Panc1 (cell line): ENCODE measurements around the gene OOSP4A. TPM values are rescaled to one million over a fixed set of nuclear protein-coding genes. Genes with fewer than 3 reads are reported as not detected.

Source experiments
- ATAC-seq: fragments of 200-7000 bp; cut with Tn5 transposase; 2 replicates; pipeline ENCODE4 v1.9.1; 2020; ENCODE audit warnings: mild to moderate bottlenecking, moderate library complexity
- BruUV-seq: library from RNA; stranded (reverse); fragments of 400-500 nt; replicated peaks from 2 replicates; lab custom pipeline; 2021; lab: Mats Ljungman, UMichigan
- CTCF ChIA-PET: fragments of 300-600 bp; sonication (Branson Sonifier 250); formaldehyde crosslinking; loops from one replicate; lab custom pipeline; 2022; ENCODE audit warnings: antibody characterized with exemption; lab: Charles Lee
- POLR2A ChIA-PET: fragments of 300-600 bp; sonication (Branson Sonifier 250); formaldehyde crosslinking; loops from one replicate; lab custom pipeline; 2022; ENCODE audit warnings: antibody characterized with exemption; lab: Charles Lee
- DNase-seq: peaks from one replicate; pipeline ENCODE4 v3.0.0-alpha.2; 2010; ENCODE audit warnings: low read depth, low spot score
- H3K27ac ChIP-seq: 2 replicates; pipeline ENCODE4 v1.5.1; 2011; ENCODE audit warnings: mild to moderate bottlenecking, low read length, inconsistent platforms
- H3K27me3 ChIP-seq: fragments of 200-500 bp; sonication (Bioruptor generic); 2 replicates; pipeline ENCODE4 v1.6.0; 2014; ENCODE audit warnings: low read length, inconsistent platforms; ENCODE audit not compliant: control insufficient read depth, insufficient read depth
- H3K36me3 ChIP-seq: fragments of 200-500 bp; sonication (Bioruptor generic); 2 replicates; pipeline ENCODE4 v1.5.1; 2014; ENCODE audit warnings: inconsistent platforms, mild to moderate bottlenecking, low read length, moderate library complexity; ENCODE audit not compliant: control insufficient read depth, insufficient read depth
- H3K4me1 ChIP-seq: 2 replicates; pipeline ENCODE4 v1.5.1; 2011; ENCODE audit warnings: inconsistent platforms, mild to moderate bottlenecking, low read length, moderate library complexity; ENCODE audit not compliant: control insufficient read depth, insufficient read depth
- H3K4me3 ChIP-seq, 2 experiments: 2 replicates each; pipeline ENCODE4 v1.5.1; 2011 to 2012; ENCODE audit warnings: low read depth in 2 of 2, low read length in 2 of 2, mild to moderate bottlenecking in 2 of 2, inconsistent platforms in 1 of 2, moderate library complexity in 1 of 2
- H3K9me3 ChIP-seq: fragments of 200-500 bp; sonication (Bioruptor generic); 2 replicates; pipeline ENCODE4 v1.5.1; 2014; ENCODE audit warnings: low read depth, mild to moderate bottlenecking, inconsistent platforms, low read length, moderate library complexity; ENCODE audit not compliant: control insufficient read depth, insufficient read depth
- CTCF ChIP-seq: fragments of 450-650 bp; IDR thresholded peaks from 2 replicates; pipeline ENCODE4 v1.5.1; 2017; ENCODE audit warnings: mild to moderate bottlenecking
- POLR2AphosphoS5 ChIP-seq: IDR thresholded peaks from 2 replicates; pipeline ENCODE4 v1.6.1; 2012; ENCODE audit warnings: mild to moderate bottlenecking, low read depth, low read length, moderate library complexity
- REST ChIP-seq, 2 experiments: IDR thresholded peaks; 2 replicates each; pipeline ENCODE4 v1.6.1; 2011 to 2012; ENCODE audit warnings: low read depth in 2 of 2, control low read depth in 1 of 2, low read length in 1 of 2, mild to moderate bottlenecking in 1 of 2, moderate library complexity in 1 of 2; ENCODE audit not compliant: insufficient read depth in 1 of 2
- SIN3A ChIP-seq: IDR thresholded peaks from 2 replicates; pipeline ENCODE4 v1.6.1; 2012; ENCODE audit warnings: low read depth, mild to moderate bottlenecking, low read length, moderate library complexity, borderline replicate concordance; ENCODE audit not compliant: insufficient read depth
- TCF7L2 ChIP-seq: IDR thresholded peaks from 2 replicates; pipeline ENCODE4 v1.6.1; 2011; ENCODE audit warnings: mild to moderate bottlenecking, low read depth, low read length, inconsistent platforms
- in situ Hi-C: cut with HindIII; loops from 2 replicates; pipeline ENCODE4 v1.10.0; 2016; ENCODE audit warnings: low sequenced_read_pairs, low pct_unique_long_range_greater_than_20kb
- intact Hi-C: fragments of 100-400 bp; cut with micrococcal nuclease; formaldehyde crosslinking; loops from one replicate; pipeline ENCODE4 v1.10.0; 2022; ENCODE audit not compliant: unreplicated experiment
- total RNA-seq: library from RNA; stranded (reverse); gene quantifications from one replicate; pipeline ENCODE4 v1.2.1, GENCODE V29; 2021; ENCODE audit not compliant: unreplicated experiment

Gene OOSP4A
- total RNA-seq, 1 experiment from 2014 or later: not detected

- no peak overlapping the region for H3K4me3 ChIP-seq
- CTCF ChIA-PET: no interaction called here
- no TSS peak for BruUV-seq
- H3K27me3 ChIP-seq: no peaks in the 10 kb centered on the region
- no peaks in the 10 kb centered on the region for H3K36me3 ChIP-seq
- in situ Hi-C loops: no loop called here
- POLR2A ChIA-PET: no interaction called here
- ATAC-seq (no peak), DNase-seq (no peak)
- intact Hi-C loops: no loop called here
- no peaks in the 10 kb centered on the region for H3K4me1 ChIP-seq
- H3K27ac ChIP-seq: no peak overlapping the region
- TF ChIP-seq REST (IDR thresholded peaks at IDR 0.05; ENCODE audit: insufficient read depth in 1 of 2, low read depth in 2 of 2, low read length in 1 of 2) (no peak), POLR2AphosphoS5 (no peak), TCF7L2 (no peak), CTCF (no peak), SIN3A (no peak)
- H3K9me3 ChIP-seq: no peaks in the 10 kb centered on the region
These were observed 2.4 kb downstream of the OOSP4A start for GRCh38 chr11:59966201-59966600.

- BruUV-seq: no TSS peak
- Histone ChIP-seq H3K4me1 (no peaks in the 10 kb centered on the region), H3K27ac (no peak overlapping the region), H3K9me3 (no peaks in the 10 kb centered on the region), H3K36me3 (no peaks in the 10 kb centered on the region), H3K27me3 (no peaks in the 10 kb centered on the region), H3K4me3 (no peak overlapping the region)
- DNase-seq: no peak
- no peak for ATAC-seq
- ChIA-PET POLR2A (no interaction called here), CTCF (no interaction called here)
- in situ Hi-C loops: no loop called here
- TF ChIP-seq REST (IDR thresholded peaks at IDR 0.05; ENCODE audit: insufficient read depth in 1 of 2, low read depth in 2 of 2, low read length in 1 of 2) (no peak), SIN3A (no peak), TCF7L2 (no peak), CTCF (no peak), POLR2AphosphoS5 (no peak)
- intact Hi-C loops: no loop called here
These were observed 4.0 kb downstream of the OOSP4A start for GRCh38 chr11:59967677-59968394.
